Pancreas (tissue), 10 donors: ENCODE results near the gene CMC4. TPM values are rescaled to one million over a fixed set of nuclear protein-coding genes. Genes with fewer than 3 reads are reported as not detected.

ENCODE experiments used
- ATAC-seq, 4 donors: fragments of 200-7000 bp; cut with Tn5 transposase; one replicate each; pipeline versions ENCODE4 v1.8.0 to v1.9.1; 2020; ENCODE audit warnings: mild to moderate bottlenecking in 4 of 4, moderate library complexity in 4 of 4
- DNase-seq, 6 donors: peaks; one replicate each; pipeline ENCODE4 v3.0.0-alpha.2; 2020
- FAIRE-seq: peaks from 2 replicates; lab custom pipeline; 2012; peaks lifted over from hg19 to GRCh38; lab: Jason Lieb, UNC
- H3K27ac ChIP-seq, 4 donors: fragments of 200-600 bp; sonication (generic); 1 replicate in 3 of 4; 2 replicates in 1 of 4; pipeline versions ENCODE4 v1.5.0 to v1.8.0; 2020
- H3K27me3 ChIP-seq, 4 donors: fragments of 200-600 bp; one replicate each; pipeline ENCODE4 v1.8.0; 2021
- H3K36me3 ChIP-seq, 3 donors: fragments of 200-600 bp; sonication (generic) in 1 of 3; one replicate each; pipeline versions ENCODE4 v1.5.0 to v1.8.0; 2020 to 2021
- H3K4me1 ChIP-seq, 3 donors: fragments of 200-600 bp; one replicate each; pipeline ENCODE4 v1.8.0; 2021
- H3K4me3 ChIP-seq, 4 donors: fragments of 200-600 bp; sonication (generic) in 2 of 4; one replicate each; pipeline versions ENCODE4 v1.5.0 to v1.8.0; 2020 to 2021
- H3K9me3 ChIP-seq, 4 donors: fragments of 200-600 bp; one replicate each; pipeline ENCODE4 v1.8.0; 2021
- WGBS, 2 donors: extraction: QIAGEN DNeasy Blood & Tissue Kit; methylation state at CpG; one replicate each; pipeline ENCODE4 v1.1.7; 2013; 5-methylcytosine and 5-hydroxymethylcytosine counted together
- intact Hi-C, 3 donors: fragments of 100-400 bp; cut with DNase I; formaldehyde crosslinking; loops; one replicate each; pipeline versions ENCODE4 v1.11.1 to v1.14.2; 2022
- polyA plus RNA-seq, 2 donors: library from polyadenylated mRNA; stranded (reverse); fragments of 200-250 nt; gene quantifications; one replicate each; pipeline ENCODE4 v1.2.3, GENCODE V29; 2013
- total RNA-seq, 6 donors: library from RNA; stranded (reverse); fragmentation: NEBNext Ultra II Directional in 4 of 6; extraction: Animal tissue kit (Norgen Biotek cat#: 25700) in 4 of 6; gene quantifications; one replicate each; pipeline versions ENCODE4 v1.2.1 to v1.2.4, GENCODE V29; 2021 to 2023
- TF ChIP-seq, protein P1 (sequence below), 4 donors: fragments of 200-600 bp; sonication (generic) in 3 of 4; IDR thresholded peaks; one replicate each; pipeline versions ENCODE4 v1.5.0 to v1.8.0; 2021; ENCODE audit warnings: antibody characterized with exemption in 4 of 4
- donor health status: healthy with polysubstance abuse.
- donor health status: DM: no; HTN: no; CAD: no; lungs with moderate emphysema.
- donor health status: DM: no; HTN: no; CAD: no.
- donor health status: control.
- donor health status: control.
- donor health status: Bipolar disorder and iron deficiency.
- donor health status: DM: yes; HTN: yes; CAD: no.
- donor health status: DM: no; HTN: no; CAD: no.
- donor health status: DM: no; HTN: no; CAD: no.
- donor health status: DM: yes; HTN: yes; CAD: no.

Gene CMC4
- total and polyA plus RNA-seq, 8 donors, result 2.6 to 16.6 (median 3.8) TPM

DNA sequence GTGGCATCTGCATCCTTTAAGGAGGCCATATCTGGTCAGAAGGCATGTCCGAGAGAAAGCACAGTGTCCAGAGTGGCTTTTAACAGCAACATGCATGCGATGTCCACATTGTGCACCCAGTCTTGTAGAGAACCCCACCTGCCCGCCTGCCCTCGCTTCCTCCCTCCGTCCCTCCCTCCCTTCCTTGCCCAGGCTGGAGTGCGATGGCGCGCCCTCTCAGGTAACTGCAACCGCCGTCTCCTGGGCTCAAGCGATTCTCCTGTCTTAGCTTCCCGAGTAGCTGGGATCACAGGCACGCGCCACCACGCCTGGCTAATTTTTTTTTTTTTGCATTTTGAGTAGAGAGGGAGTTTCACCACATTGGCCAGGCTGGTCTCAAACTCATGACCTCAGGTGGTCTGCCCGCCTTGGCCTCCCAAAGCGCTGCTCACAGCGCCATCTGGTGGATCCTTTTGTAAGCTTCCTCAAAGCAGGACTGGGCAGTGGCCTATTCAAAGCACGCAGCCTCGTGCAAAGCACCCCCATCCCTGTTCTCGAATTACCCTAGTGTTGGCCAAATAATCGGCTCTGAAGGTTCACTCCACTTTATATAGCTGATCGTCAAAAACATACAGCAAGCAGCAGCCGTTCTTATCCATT is 15.4 kb upstream of the CMC4 start:
- WGBS, 2 donors, result 67 to 70% methylated on average over 24 of the region's 24 CpGs
- Histone ChIP-seq H3K36me3 (no peaks in the 10 kb centered on the region), H3K9me3 (no peaks in the 10 kb centered on the region), H3K4me3 (no peak overlapping the region), H3K27ac (no peak overlapping the region), H3K4me1 (no peaks in the 10 kb centered on the region), H3K27me3 (no peaks in the 10 kb centered on the region)
- DNase-seq (peak in 3 of 6 donors; percentile 20 to 43 (median 34)), FAIRE-seq (no peak), ATAC-seq (peak; percentile 62 to 80 (median 70))
- TF ChIP-seq, protein P1, sequence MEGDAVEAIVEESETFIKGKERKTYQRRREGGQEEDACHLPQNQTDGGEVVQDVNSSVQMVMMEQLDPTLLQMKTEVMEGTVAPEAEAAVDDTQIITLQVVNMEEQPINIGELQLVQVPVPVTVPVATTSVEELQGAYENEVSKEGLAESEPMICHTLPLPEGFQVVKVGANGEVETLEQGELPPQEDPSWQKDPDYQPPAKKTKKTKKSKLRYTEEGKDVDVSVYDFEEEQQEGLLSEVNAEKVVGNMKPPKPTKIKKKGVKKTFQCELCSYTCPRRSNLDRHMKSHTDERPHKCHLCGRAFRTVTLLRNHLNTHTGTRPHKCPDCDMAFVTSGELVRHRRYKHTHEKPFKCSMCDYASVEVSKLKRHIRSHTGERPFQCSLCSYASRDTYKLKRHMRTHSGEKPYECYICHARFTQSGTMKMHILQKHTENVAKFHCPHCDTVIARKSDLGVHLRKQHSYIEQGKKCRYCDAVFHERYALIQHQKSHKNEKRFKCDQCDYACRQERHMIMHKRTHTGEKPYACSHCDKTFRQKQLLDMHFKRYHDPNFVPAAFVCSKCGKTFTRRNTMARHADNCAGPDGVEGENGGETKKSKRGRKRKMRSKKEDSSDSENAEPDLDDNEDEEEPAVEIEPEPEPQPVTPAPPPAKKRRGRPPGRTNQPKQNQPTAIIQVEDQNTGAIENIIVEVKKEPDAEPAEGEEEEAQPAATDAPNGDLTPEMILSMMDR (IDR thresholded peaks at IDR 0.05), result peak in 3 of 4 donors; percentile 13 to 36 (median 14)
- intact Hi-C loops, result no loop called here

DNA sequence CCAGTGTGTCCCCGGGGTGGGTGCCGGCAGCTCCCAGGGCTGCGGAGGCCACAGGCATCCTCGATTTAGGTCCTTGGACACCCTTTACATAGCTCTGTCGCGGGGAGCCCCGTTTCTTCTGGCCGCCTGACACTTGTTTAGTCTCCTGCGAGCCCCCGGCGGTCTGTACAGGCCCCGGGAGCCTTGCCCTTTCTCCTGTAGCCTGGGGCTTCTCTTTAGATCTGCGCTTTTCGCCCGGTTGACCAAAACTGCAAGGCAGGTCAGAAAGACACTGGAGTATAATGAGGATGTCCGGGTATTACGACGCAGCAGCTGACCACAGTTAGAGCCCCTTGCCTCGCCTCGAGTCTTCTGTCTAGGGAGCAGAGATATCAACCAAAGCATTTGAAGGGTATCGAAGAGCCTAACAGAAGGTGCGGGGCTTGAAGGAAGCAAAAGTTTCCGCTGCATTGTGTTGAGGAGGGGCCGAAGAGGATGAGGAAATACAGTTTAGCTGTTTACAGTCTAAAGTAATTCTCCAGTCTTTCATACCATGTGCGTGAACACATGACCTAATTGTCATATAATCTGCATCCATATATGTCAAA is 851 bp upstream of the CMC4 start:
- 1 to 35% methylated on average over 25 of the region's 25 CpGs for WGBS, 2 donors
- Histone ChIP-seq H3K4me3 (peak overlapping the region; percentile 37 to 50 (median 44)), H3K4me1 (peaks cover 0 to 4% (median 0%) of the 10 kb centered on the region in 3 donors), H3K36me3 (no peaks in the 10 kb centered on the region), H3K27ac (peak overlapping the region in 3 of 4 donors; percentile 52 to 72 (median 57)), H3K27me3 (no peaks in the 10 kb centered on the region), H3K9me3 (no peaks in the 10 kb centered on the region)
- TF ChIP-seq, protein P1 (IDR thresholded peaks at IDR 0.05), result no peak
- peak in 3 of 4 donors; percentile 1 to 9 (median 2) for ATAC-seq
- intact Hi-C loops, result no loop called here
- DNase-seq, result peak in 2 of 6 donors; percentile 66 to 80
- FAIRE-seq, result no peak

DNA sequence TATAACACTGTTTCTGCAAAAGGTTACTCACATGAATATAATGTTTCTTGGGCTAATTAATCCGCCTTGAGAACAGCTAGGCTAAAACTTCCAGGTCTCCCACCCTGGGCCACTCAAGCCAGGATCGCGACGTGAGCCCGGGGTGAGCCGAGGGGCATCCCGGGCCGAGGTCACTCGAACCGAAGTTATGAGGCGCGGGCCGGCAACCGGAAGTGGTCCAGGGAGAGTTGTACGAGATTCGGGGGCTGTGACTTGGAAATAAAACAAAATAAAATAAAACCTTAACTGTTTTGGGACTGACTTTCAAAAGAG is 317 bp downstream of the CMC4 start:
- H3K4me3 ChIP-seq, result peak overlapping the region; percentile 29 to 51 (median 42)
- intact Hi-C loops, result no loop called here
- 0 to 47% methylated on average over 16 of the region's 16 CpGs for WGBS, 2 donors
- peak overlapping the region; percentile 65 to 80 (median 76) for H3K27ac ChIP-seq
- TF ChIP-seq, protein P1 (IDR thresholded peaks at IDR 0.05), result no peak
- peak in 3 of 4 donors; percentile 7 to 16 (median 15) for ATAC-seq
- FAIRE-seq, result no peak
- no peaks in the 10 kb centered on the region for H3K27me3 ChIP-seq
- H3K9me3 ChIP-seq, result no peaks in the 10 kb centered on the region
- peak in 1 of 6 donors; percentile 45 for DNase-seq
- H3K4me1 ChIP-seq, result peaks cover 0 to 4% (median 0%) of the 10 kb centered on the region in 3 donors
- H3K36me3 ChIP-seq, result no peaks in the 10 kb centered on the region

DNA sequence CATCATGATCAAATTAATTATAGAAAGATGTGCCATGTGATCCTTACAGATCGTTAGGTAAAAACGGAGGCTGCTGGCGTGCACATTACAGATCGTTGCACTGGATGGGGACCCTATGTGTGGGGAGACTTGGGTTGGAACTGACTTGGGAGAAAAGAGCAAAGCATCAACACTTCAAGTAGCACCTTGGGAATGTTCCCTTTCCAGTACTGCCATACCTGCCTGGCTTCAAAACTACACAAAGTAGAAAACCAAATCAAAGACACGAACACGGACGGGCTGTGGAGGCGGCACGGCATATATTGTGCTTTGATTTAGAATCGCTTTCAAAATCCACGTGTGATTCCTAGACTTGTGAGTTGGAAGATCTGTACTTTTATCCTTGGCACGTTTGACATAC is 898 bp downstream of the CMC4 start:
- Histone ChIP-seq H3K9me3 (no peaks in the 10 kb centered on the region), H3K27me3 (no peaks in the 10 kb centered on the region), H3K4me3 (peak overlapping the region; percentile 29 to 51 (median 42)), H3K36me3 (no peaks in the 10 kb centered on the region), H3K27ac (peak overlapping the region in 3 of 4 donors; percentile 73 to 80 (median 79)), H3K4me1 (peaks cover 0 to 4% (median 0%) of the 10 kb centered on the region in 3 donors)
- intact Hi-C loops, result no loop called here
- FAIRE-seq (no peak), ATAC-seq (no peak), DNase-seq (no peak)
- TF ChIP-seq, protein P1 (IDR thresholded peaks at IDR 0.05), result no peak
- 2 to 36% methylated on average over 12 of the region's 12 CpGs for WGBS, 2 donors

DNA sequence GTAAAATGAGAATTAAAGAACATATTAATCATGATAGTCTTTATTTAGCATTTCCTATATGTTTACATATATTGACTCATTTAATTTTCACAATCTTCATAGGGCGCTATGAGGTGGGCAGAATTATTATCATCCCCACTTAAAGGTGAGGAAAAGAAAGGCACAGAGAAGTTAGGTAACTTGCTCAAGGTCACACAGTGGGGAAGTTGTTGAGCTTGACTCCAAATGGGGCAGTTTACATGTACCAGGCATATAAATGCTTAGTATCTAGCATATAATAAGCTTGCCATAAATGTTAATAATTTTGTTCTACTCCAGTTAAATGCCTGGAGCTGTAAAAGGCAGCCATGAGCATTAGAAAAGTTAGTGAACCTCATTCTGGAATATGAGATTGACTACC is 1.5 kb downstream of the CMC4 start:
- Histone ChIP-seq H3K4me3 (peak overlapping the region in 2 of 4 donors; percentile 49 to 51), H3K36me3 (no peaks in the 10 kb centered on the region), H3K4me1 (peaks cover 0 to 4% (median 0%) of the 10 kb centered on the region in 3 donors), H3K27me3 (no peaks in the 10 kb centered on the region), H3K9me3 (no peaks in the 10 kb centered on the region), H3K27ac (no peak overlapping the region)
- WGBS, 2 donors, result 55 to 65% methylated on average over 1 of the region's 1 CpG
- DNase-seq (no peak), FAIRE-seq (no peak), ATAC-seq (no peak)
- intact Hi-C loops, result loop anchor here in 1 of 3 donors (5.0 kb wide), 1 partner anchor 82 kb away; no protein-coding TSS in a partner anchor
- TF ChIP-seq, protein P1 (IDR thresholded peaks at IDR 0.05), result no peak
